ENCODE data around the gene RTKN2.

Gene RTKN2

GRCh38 chr10:62259998-62260397, 8.6 kb downstream of the RTKN2 start:
- Histone ChIP-seq H3K36me3 (ENCODE audit: insufficient read depth, insufficient read length, low read length) (no peaks in the 10 kb centered on the region), H3K4me3 (ENCODE audit: insufficient read length, low read depth) (no peak overlapping the region), H3K4me1 (ENCODE audit: insufficient read depth, insufficient read length) (no peaks in the 10 kb centered on the region), H3K9me3 (ENCODE audit: insufficient read depth, low read length) (no peaks in the 10 kb centered on the region), H3K27me3 (ENCODE audit: insufficient read depth, insufficient read length) (no peaks in the 10 kb centered on the region), H3K9ac (ENCODE audit: insufficient read length, low read depth) (no peak overlapping the region)
- no peak for TF ChIP-seq ZNF274 (IDR thresholded peaks at IDR 0.05; ENCODE audit: low read depth, low read length)
- TF ChIP-seq YY1 (IDR thresholded peaks at IDR 0.05; ENCODE audit: insufficient read depth, insufficient read length): no peak
- TF ChIP-seq SUZ12 (IDR thresholded peaks at IDR 0.05; ENCODE audit: extremely low read depth, insufficient read depth, insufficient read length): no peak
- DNase-seq (ENCODE audit: low read depth, low spot score): no peak

GRCh38 chr10:62259456-62259855, 9.2 kb downstream of the RTKN2 start:
- no peak for DNase-seq (ENCODE audit: low read depth, low spot score)
- H3K36me3 ChIP-seq (ENCODE audit: insufficient read depth, insufficient read length, low read length): no peaks in the 10 kb centered on the region
- no peaks in the 10 kb centered on the region for H3K4me1 ChIP-seq (ENCODE audit: insufficient read depth, insufficient read length)
- no peak overlapping the region for H3K9ac ChIP-seq (ENCODE audit: insufficient read length, low read depth)
- no peak overlapping the region for H3K4me3 ChIP-seq (ENCODE audit: insufficient read length, low read depth)
- H3K27me3 ChIP-seq (ENCODE audit: insufficient read depth, insufficient read length): no peaks in the 10 kb centered on the region
- no peaks in the 10 kb centered on the region for H3K9me3 ChIP-seq (ENCODE audit: insufficient read depth, low read length)
- TF ChIP-seq YY1 (IDR thresholded peaks at IDR 0.05; ENCODE audit: insufficient read depth, insufficient read length) (no peak), SUZ12 (IDR thresholded peaks at IDR 0.05; ENCODE audit: extremely low read depth, insufficient read depth, insufficient read length) (no peak), ZNF274 (IDR thresholded peaks at IDR 0.05; ENCODE audit: low read depth, low read length) (no peak)

GRCh38 chr10:62258926-62259325, 9.7 kb downstream of the RTKN2 start:
- no peak for DNase-seq (ENCODE audit: low read depth, low spot score)
- Histone ChIP-seq H3K36me3 (ENCODE audit: insufficient read depth, insufficient read length, low read length) (no peaks in the 10 kb centered on the region), H3K27me3 (ENCODE audit: insufficient read depth, insufficient read length) (no peaks in the 10 kb centered on the region), H3K9ac (ENCODE audit: insufficient read length, low read depth) (no peak overlapping the region), H3K4me3 (ENCODE audit: insufficient read length, low read depth) (no peak overlapping the region), H3K4me1 (ENCODE audit: insufficient read depth, insufficient read length) (no peaks in the 10 kb centered on the region), H3K9me3 (ENCODE audit: insufficient read depth, low read length) (no peaks in the 10 kb centered on the region)
- TF ChIP-seq YY1 (IDR thresholded peaks at IDR 0.05; ENCODE audit: insufficient read depth, insufficient read length) (no peak), ZNF274 (IDR thresholded peaks at IDR 0.05; ENCODE audit: low read depth, low read length) (no peak), SUZ12 (IDR thresholded peaks at IDR 0.05; ENCODE audit: extremely low read depth, insufficient read depth, insufficient read length) (no peak)

DNA sequence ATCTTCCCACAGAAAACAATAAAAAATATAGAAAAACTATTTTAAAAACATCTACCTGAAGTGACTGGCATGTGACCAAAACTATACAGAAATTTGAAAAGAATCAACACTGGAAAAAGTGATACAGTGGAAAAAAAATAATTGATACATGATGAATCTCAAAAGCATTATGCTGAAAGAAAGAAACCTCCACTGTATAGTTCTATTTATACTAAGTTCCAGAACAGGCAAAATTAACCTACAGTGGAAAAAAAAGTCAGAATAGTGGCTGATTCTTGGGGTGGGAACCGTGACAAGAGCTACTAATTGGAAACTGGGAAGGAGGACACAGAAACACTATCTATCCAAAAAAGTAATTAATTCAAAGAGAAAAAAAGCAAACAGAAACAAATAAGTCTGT, 14.9 kb downstream of the RTKN2 start:
- H3K4me1 ChIP-seq (ENCODE audit: insufficient read depth, insufficient read length): no peaks in the 10 kb centered on the region
- no peak for DNase-seq (ENCODE audit: low read depth, low spot score)
- H3K9me3 ChIP-seq (ENCODE audit: insufficient read depth, low read length): no peaks in the 10 kb centered on the region
- no peaks in the 10 kb centered on the region for H3K36me3 ChIP-seq (ENCODE audit: insufficient read depth, insufficient read length, low read length)
- TF ChIP-seq SUZ12 (IDR thresholded peaks at IDR 0.05; ENCODE audit: extremely low read depth, insufficient read depth, insufficient read length): no peak
- H3K4me3 ChIP-seq (ENCODE audit: insufficient read length, low read depth): no peak overlapping the region
- no peaks in the 10 kb centered on the region for H3K27me3 ChIP-seq (ENCODE audit: insufficient read depth, insufficient read length)
- H3K9ac ChIP-seq (ENCODE audit: insufficient read length, low read depth): no peak overlapping the region

DNA sequence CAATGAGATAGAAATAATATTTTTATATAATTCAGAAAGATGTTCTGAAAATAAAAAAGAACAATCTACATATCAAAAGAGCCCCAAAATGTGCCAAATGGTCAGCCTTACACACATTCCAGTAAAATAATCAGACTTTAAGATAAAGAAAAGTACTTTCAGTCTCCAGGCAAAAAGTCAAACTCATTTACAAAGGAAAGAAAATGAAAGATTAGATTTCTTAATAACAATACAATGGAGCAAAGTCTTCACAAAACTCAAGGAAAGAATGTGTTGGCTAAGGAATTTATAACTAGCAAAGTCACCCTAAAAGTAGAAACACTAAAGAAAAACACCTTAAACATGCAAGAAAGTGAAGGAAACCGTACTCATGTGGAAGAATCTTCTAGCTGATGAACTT, 16.6 kb downstream of the RTKN2 start:
- no peaks in the 10 kb centered on the region for H3K27me3 ChIP-seq (ENCODE audit: insufficient read depth, insufficient read length)
- TF ChIP-seq SUZ12 (IDR thresholded peaks at IDR 0.05; ENCODE audit: extremely low read depth, insufficient read depth, insufficient read length) (no peak), ZNF274 (IDR thresholded peaks at IDR 0.05; ENCODE audit: low read depth, low read length) (no peak), YY1 (IDR thresholded peaks at IDR 0.05; ENCODE audit: insufficient read depth, insufficient read length) (no peak)
- no peaks in the 10 kb centered on the region for H3K36me3 ChIP-seq (ENCODE audit: insufficient read depth, insufficient read length, low read length)
- H3K9ac ChIP-seq (ENCODE audit: insufficient read length, low read depth): no peak overlapping the region
- no peaks in the 10 kb centered on the region for H3K9me3 ChIP-seq (ENCODE audit: insufficient read depth, low read length)
- DNase-seq (ENCODE audit: low read depth, low spot score): no peak
- H3K4me3 ChIP-seq (ENCODE audit: insufficient read length, low read depth): no peak overlapping the region
- no peaks in the 10 kb centered on the region for H3K4me1 ChIP-seq (ENCODE audit: insufficient read depth, insufficient read length)

DNA sequence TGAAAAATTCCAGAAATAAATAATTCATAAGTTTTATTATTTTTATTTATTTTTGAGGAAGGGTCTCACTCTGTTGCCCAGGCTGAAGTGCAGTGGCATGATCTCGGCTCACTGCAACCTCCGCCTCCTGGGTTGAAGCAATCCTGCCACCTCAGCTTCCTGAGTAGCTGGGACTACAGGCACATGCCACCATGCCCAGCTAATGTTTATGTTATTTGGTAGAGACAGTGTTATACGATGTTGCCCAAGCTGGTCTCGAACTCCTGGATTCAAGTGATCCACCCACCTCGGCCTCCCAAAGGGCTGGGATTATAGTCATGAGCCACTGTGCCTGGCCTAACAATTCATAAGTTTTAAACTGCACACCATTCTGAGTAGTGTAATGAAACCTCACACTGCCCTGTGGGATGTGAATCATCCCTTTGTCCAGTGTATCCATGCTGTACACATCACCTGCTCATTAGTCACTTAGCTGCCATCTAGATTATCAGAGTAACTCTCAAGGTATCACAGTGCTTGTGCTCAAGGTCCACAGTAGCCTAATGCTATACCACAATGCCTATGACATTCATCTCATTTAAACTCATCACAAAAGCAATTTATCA, 17.9 kb downstream of the RTKN2 start:
- Histone ChIP-seq H3K9me3 (ENCODE audit: insufficient read depth, low read length) (no peaks in the 10 kb centered on the region), H3K27me3 (ENCODE audit: insufficient read depth, insufficient read length) (no peaks in the 10 kb centered on the region), H3K36me3 (ENCODE audit: insufficient read depth, insufficient read length, low read length) (no peaks in the 10 kb centered on the region), H3K9ac (ENCODE audit: insufficient read length, low read depth) (no peak overlapping the region), H3K4me3 (ENCODE audit: insufficient read length, low read depth) (no peak overlapping the region), H3K4me1 (ENCODE audit: insufficient read depth, insufficient read length) (no peaks in the 10 kb centered on the region)
- DNase-seq (ENCODE audit: low read depth, low spot score): no peak
- TF ChIP-seq YY1 (IDR thresholded peaks at IDR 0.05; ENCODE audit: insufficient read depth, insufficient read length) (no peak), SUZ12 (IDR thresholded peaks at IDR 0.05; ENCODE audit: extremely low read depth, insufficient read depth, insufficient read length) (no peak), ZNF274 (IDR thresholded peaks at IDR 0.05; ENCODE audit: low read depth, low read length) (no peak)

- H3K36me3 ChIP-seq (ENCODE audit: insufficient read depth, insufficient read length, low read length): no peaks in the 10 kb centered on the region
- no peaks in the 10 kb centered on the region for H3K4me1 ChIP-seq (ENCODE audit: insufficient read depth, insufficient read length)
- no peak for TF ChIP-seq SUZ12 (IDR thresholded peaks at IDR 0.05; ENCODE audit: extremely low read depth, insufficient read depth, insufficient read length)
- no peak for TF ChIP-seq ZNF274 (IDR thresholded peaks at IDR 0.05; ENCODE audit: low read depth, low read length)
- no peak for TF ChIP-seq YY1 (IDR thresholded peaks at IDR 0.05; ENCODE audit: insufficient read depth, insufficient read length)
- H3K4me3 ChIP-seq (ENCODE audit: insufficient read length, low read depth): no peak overlapping the region
- H3K27me3 ChIP-seq (ENCODE audit: insufficient read depth, insufficient read length): no peaks in the 10 kb centered on the region
- no peak for DNase-seq (ENCODE audit: low read depth, low spot score)
- no peaks in the 10 kb centered on the region for H3K9me3 ChIP-seq (ENCODE audit: insufficient read depth, low read length)
- no peak overlapping the region for H3K9ac ChIP-seq (ENCODE audit: insufficient read length, low read depth)
Measured at GRCh38 chr10:62249957-62250356, 18.7 kb downstream of the RTKN2 start.
